ENCODE data around the gene REM2. TPM values are rescaled to one million over a fixed set of nuclear protein-coding genes. Genes with fewer than 3 reads are reported as not detected.
A peak's percentile ranks its signal among the peaks of the same experiment; 100 is the strongest.

REM2 gene
- total RNA-seq, 1 experiment from 2014 or later = 0.26 TPM

DNA sequence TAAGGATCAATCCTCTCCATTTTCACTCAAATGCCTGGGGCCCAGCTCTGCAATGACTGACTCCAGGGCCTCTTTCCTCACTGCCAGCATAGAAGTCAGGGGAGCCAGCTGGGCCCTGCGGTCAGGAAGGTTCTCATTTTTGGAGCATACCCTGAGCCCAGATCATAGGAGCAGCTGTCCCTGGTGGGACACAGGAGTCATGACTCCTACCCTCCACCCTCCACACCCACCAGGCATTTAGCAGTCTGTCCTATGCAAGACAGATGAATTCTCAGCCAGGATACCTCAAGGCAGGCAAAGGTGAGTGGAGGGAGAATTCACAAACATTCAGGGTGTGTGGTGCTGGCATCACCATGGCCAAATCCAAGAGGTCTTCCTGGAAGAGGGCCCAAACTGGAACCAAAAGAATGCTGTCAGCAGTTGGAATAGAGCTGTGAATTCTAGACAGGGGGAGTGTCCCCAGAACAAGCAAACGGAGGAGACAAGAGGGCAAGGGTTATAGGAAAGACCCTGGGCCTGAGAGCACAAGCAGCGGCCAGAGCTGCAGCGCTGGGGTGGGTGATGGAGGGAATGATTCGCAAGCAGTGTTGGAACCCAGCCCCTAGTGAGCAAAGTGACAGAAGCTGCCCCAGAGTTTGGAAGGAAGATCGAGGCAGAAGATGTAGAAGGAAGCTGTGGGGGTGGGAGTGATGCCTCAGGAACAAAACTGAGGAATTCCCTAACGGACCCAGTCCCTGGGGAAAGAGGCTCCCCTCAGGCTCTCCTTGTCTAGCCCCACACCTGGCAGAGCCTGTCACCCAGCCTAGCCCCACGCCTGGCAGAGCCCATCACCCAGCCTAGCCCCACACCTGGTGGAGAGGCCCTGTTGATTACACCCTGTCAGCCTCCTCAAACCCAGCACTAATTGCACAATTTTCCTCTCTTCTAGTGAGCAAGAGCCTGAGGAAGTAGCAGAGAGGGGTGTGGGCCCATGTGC is 4.5 kb upstream of the REM2 start:
- Mint-ChIP-seq H3K4me1 (ENCODE audit: insufficient read depth, unreplicated experiment) (peaks cover 13% of the 10 kb centered on the region), H3K36me3 (ENCODE audit: insufficient read depth, unreplicated experiment) (peaks cover 37% of the 10 kb centered on the region), H3K4me3 (ENCODE audit: unreplicated experiment) (no peak overlapping the region), H3K27ac (ENCODE audit: low read depth, unreplicated experiment) (no peak overlapping the region), H3K27me3 (ENCODE audit: insufficient read depth, unreplicated experiment) (no peaks in the 10 kb centered on the region), H3K9me3 (ENCODE audit: unreplicated experiment) (no peaks in the 10 kb centered on the region)
- BruUV-seq (replicated peaks) = no TSS peak
- intact Hi-C loops (cut with micrococcal nuclease) = no loop called here
- CTCF ChIA-PET = interaction anchor here (0.6 to 2.1 kb wide), 8 partner anchors 10 to 322 kb away, joined by 3 to 6 read pairs (median 4); no protein-coding TSS in a partner anchor
- POLR2A ChIA-PET = interaction anchor here (0.6 to 1.6 kb wide), 2 partner anchors 10 to 409 kb away, joined by 3 read pairs; no protein-coding TSS in a partner anchor
- no peak for DNase-seq (ENCODE audit: unreplicated experiment)
- TF ChIP-seq, protein P1, sequence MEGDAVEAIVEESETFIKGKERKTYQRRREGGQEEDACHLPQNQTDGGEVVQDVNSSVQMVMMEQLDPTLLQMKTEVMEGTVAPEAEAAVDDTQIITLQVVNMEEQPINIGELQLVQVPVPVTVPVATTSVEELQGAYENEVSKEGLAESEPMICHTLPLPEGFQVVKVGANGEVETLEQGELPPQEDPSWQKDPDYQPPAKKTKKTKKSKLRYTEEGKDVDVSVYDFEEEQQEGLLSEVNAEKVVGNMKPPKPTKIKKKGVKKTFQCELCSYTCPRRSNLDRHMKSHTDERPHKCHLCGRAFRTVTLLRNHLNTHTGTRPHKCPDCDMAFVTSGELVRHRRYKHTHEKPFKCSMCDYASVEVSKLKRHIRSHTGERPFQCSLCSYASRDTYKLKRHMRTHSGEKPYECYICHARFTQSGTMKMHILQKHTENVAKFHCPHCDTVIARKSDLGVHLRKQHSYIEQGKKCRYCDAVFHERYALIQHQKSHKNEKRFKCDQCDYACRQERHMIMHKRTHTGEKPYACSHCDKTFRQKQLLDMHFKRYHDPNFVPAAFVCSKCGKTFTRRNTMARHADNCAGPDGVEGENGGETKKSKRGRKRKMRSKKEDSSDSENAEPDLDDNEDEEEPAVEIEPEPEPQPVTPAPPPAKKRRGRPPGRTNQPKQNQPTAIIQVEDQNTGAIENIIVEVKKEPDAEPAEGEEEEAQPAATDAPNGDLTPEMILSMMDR (IDR thresholded peaks at IDR 0.05; ENCODE audit: unreplicated experiment) = no peak

DNA sequence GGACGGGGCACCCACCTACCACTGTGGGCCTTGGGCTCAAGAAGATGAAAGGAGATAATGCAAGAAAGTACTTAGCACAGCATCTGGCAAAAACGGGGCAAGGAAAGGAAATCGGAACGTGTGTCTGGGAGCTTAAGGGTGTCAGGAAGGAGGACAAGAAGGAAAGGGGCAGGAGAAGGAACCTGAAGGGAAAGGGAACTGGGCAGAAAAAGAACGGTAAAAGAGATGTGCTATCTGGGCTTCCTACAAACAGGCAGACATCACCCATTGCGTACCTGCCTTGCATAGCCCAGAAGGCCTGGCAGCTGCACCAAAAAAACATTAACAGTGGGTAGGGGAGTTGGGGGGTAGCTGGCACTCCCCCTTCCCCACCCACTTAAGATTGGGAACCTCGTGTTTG is 958 bp upstream of the REM2 start:
- DNase-seq (ENCODE audit: unreplicated experiment) = no peak
- CTCF ChIA-PET = interaction anchor here (0.6 to 4.1 kb wide), 7 partner anchors 10 to 1608 kb away, joined by 3 to 54 read pairs (median 8); partner anchors contain the start of gene LRP10
- BruUV-seq (replicated peaks) = no TSS peak
- Mint-ChIP-seq H3K36me3 (ENCODE audit: insufficient read depth, unreplicated experiment) (peaks cover 21% of the 10 kb centered on the region), H3K27ac (ENCODE audit: low read depth, unreplicated experiment) (no peak overlapping the region), H3K27me3 (ENCODE audit: insufficient read depth, unreplicated experiment) (no peaks in the 10 kb centered on the region), H3K4me3 (ENCODE audit: unreplicated experiment) (no peak overlapping the region), H3K9me3 (ENCODE audit: unreplicated experiment) (no peaks in the 10 kb centered on the region), H3K4me1 (ENCODE audit: insufficient read depth, unreplicated experiment) (peaks cover 13% of the 10 kb centered on the region)
- POLR2A ChIA-PET = interaction anchor here (0.7 to 10.8 kb wide), 8 partner anchors 9 to 293 kb away, joined by 3 to 116 read pairs (median 6); partner anchors contain the start of genes DAD1, LRP10 and PRMT5
- intact Hi-C loops (cut with micrococcal nuclease) = no loop called here
- TF ChIP-seq, protein P1 (IDR thresholded peaks at IDR 0.05; ENCODE audit: unreplicated experiment) = no peak

DNA sequence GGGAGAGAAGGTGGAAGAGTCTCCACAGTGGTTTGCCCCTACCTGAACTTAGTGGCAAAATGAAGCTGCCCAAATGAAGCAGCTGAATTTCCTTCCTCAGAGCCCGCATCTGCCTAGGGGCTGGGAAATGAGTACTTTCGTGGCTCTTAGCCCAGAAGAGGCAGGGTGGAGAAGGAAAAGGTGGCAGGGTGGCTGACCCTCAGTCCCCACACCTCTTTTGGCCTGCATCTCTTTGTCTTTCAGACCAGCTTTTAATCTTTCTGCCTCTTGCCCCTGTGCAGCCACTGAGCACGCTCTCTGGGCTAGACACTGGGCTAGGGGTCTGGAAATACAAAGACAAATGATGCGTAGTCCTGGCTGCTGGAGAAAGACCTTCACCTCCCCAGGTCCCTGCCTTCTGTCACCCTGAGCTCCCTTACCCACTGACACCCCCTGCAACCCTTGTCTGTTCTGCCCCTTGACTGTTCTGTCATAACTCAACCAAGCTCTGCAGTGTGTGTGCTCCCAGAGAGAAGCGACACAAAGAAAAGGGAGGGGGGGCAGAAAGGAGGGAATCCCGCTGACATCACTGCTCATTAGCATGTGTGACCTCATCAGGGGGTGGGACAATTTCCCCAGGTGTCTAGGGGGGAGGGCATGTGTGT is 371 bp upstream of the REM2 start:
- Mint-ChIP-seq H3K27me3 (ENCODE audit: insufficient read depth, unreplicated experiment) (no peaks in the 10 kb centered on the region), H3K36me3 (ENCODE audit: insufficient read depth, unreplicated experiment) (peaks cover 16% of the 10 kb centered on the region), H3K4me3 (ENCODE audit: unreplicated experiment) (no peak overlapping the region), H3K9me3 (ENCODE audit: unreplicated experiment) (no peaks in the 10 kb centered on the region), H3K4me1 (ENCODE audit: insufficient read depth, unreplicated experiment) (peaks cover 13% of the 10 kb centered on the region), H3K27ac (ENCODE audit: low read depth, unreplicated experiment) (no peak overlapping the region)
- ChIA-PET POLR2A (interaction anchor here (0.7 to 10.8 kb wide), 8 partner anchors 8 to 293 kb away, joined by 3 to 116 read pairs (median 6); partner anchors contain the start of genes DAD1, LRP10 and PRMT5), CTCF (interaction anchor here (1.0 to 4.1 kb wide), 6 partner anchors 10 to 176 kb away, joined by 3 to 54 read pairs (median 12); partner anchors contain the start of gene LRP10)
- intact Hi-C loops (cut with micrococcal nuclease) = no loop called here
- no TSS peak for BruUV-seq (replicated peaks)
- peak; percentile 39 for DNase-seq (ENCODE audit: unreplicated experiment)
- TF ChIP-seq, protein P1 (IDR thresholded peaks at IDR 0.05; ENCODE audit: unreplicated experiment) = no peak
